GM12878 (cell line): ENCODE results near the gene ZDHHC11.
A peak's percentile ranks its signal among the peaks of the same experiment; 100 is the strongest.

ENCODE experiments used
- BCL11A ChIP-seq: IDR thresholded peaks from 2 replicates; pipeline ENCODE4 v1.6.1; 2011; ENCODE audit warnings: low read depth, low read length
- EP300 ChIP-seq, 2 experiments: fragments of 150-350 bp in 1 of 2; IDR thresholded peaks; 2 replicates each; pipeline ENCODE4 v1.6.1; 2011 to 2012; ENCODE audit warnings: low read depth in 2 of 2, low read length in 2 of 2, borderline replicate concordance in 1 of 2, improper control_type of control experiment in 1 of 2, inconsistent platforms in 1 of 2; ENCODE audit not compliant: control insufficient read depth in 1 of 2
- HDAC2 ChIP-seq: fragments of 200-600 bp; sonication (generic); IDR thresholded peaks from 2 replicates; pipeline ENCODE4 v1.6.1; 2017
- JUND ChIP-seq: IDR thresholded peaks from 2 replicates; pipeline ENCODE4 v1.6.1; 2012; ENCODE audit warnings: low read depth, mild to moderate bottlenecking, low read length, improper control_type of control experiment, moderate library complexity
- POLR2A ChIP-seq: IDR thresholded peaks from 2 replicates; pipeline ENCODE4 v1.6.1; 2011; ENCODE audit warnings: low read depth, mild to moderate bottlenecking, low read length
- SRF ChIP-seq, 2 experiments: IDR thresholded peaks; 2 replicates each; pipeline ENCODE4 v1.6.1; 2011; ENCODE audit warnings: low read depth in 2 of 2, low read length in 2 of 2, mild to moderate bottlenecking in 1 of 2, moderate library complexity in 1 of 2
- TAF1 ChIP-seq: IDR thresholded peaks from 2 replicates; pipeline ENCODE4 v1.6.1; 2011; ENCODE audit warnings: mild to moderate bottlenecking, low read depth, low read length, borderline replicate concordance
- TBL1XR1 ChIP-seq: IDR thresholded peaks from 2 replicates; pipeline ENCODE4 v1.6.1; 2012; ENCODE audit warnings: low read depth, low read length, improper control_type of control experiment
- TF ChIP-seq, protein P1 (sequence below), 3 experiments: IDR thresholded peaks in 2 of 3; conservative IDR thresholded peaks in 1 of 3; 2 replicates each; pipeline ENCODE4 v1.5.1; 2011; ENCODE audit warnings: low read depth in 3 of 3, low read length in 3 of 3, mild to moderate bottlenecking in 3 of 3, control low read depth in 2 of 3, moderate library complexity in 2 of 3, inconsistent platforms in 1 of 3, mixed read lengths in 1 of 3; ENCODE audit not compliant: control insufficient read depth in 2 of 3, insufficient read depth in 1 of 3; ENCODE audit errors: extremely low read depth in 1 of 3

DNA sequence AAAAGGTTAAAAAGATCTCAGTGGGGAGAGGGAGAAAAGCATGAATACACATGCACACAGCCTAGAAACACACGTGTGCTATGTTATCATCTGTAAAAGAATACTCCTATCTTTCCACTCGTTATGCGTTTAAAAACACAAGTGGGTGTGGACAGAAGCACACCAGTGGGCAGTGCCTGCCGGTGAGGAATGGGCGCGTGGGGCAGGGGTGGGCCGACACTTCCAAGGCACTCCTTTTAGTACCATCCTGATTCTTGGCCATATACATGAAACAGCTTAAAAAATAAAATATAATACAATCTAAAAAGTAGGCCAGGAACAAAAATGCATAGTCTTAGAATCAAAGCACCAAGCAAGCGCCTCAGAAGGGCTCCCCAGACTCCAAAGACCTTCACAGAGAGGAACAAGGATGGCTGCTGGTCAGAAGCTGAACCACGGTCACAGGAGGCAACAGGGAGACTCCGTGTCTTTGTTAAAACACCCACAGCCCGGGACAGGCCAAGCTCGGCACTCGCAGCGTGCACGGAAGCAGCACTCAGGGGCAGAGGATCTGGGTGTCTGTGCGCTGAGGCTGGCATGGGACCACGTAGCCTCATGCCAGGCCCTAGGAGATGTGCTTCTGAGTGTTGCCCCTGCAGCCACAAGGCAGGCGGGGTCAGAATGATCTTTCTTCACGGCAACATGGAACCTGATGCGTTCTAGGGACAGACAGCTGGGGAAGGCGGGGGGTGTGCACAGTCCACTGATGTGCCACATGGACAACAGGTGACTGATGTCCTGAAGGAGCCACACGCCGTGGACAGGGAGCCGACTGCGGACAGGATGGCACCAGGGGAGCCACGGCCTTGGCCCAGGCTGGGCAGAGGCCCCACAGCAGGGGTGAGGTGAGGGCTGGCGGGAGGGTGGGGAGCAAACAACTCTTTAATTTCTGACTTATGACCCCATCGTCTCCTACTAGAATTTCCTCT is 25.9 kb upstream of the ZDHHC11 start:
- TF ChIP-seq, protein P1, sequence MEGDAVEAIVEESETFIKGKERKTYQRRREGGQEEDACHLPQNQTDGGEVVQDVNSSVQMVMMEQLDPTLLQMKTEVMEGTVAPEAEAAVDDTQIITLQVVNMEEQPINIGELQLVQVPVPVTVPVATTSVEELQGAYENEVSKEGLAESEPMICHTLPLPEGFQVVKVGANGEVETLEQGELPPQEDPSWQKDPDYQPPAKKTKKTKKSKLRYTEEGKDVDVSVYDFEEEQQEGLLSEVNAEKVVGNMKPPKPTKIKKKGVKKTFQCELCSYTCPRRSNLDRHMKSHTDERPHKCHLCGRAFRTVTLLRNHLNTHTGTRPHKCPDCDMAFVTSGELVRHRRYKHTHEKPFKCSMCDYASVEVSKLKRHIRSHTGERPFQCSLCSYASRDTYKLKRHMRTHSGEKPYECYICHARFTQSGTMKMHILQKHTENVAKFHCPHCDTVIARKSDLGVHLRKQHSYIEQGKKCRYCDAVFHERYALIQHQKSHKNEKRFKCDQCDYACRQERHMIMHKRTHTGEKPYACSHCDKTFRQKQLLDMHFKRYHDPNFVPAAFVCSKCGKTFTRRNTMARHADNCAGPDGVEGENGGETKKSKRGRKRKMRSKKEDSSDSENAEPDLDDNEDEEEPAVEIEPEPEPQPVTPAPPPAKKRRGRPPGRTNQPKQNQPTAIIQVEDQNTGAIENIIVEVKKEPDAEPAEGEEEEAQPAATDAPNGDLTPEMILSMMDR (IDR thresholded peaks at IDR 0.05 in 2 of 3, conservative IDR thresholded peaks at IDR 0.05 in 1 of 3; ENCODE audit: control insufficient read depth in 2 of 3, extremely low read depth in 1 of 3, insufficient read depth in 1 of 3, low read depth in 3 of 3, low read length in 3 of 3): no peak
- TF ChIP-seq HDAC2: no peak
- TF ChIP-seq POLR2A: peak; percentile 48
- TF ChIP-seq SRF (IDR thresholded peaks at IDR 0.05; ENCODE audit: low read depth in 2 of 2, low read length in 2 of 2): no peak
- no peak for TF ChIP-seq TBL1XR1
- no peak for TF ChIP-seq EP300 (IDR thresholded peaks at IDR 0.05; ENCODE audit: borderline replicate concordance in 1 of 2, control insufficient read depth in 1 of 2, low read depth in 2 of 2, low read length in 2 of 2)
- TF ChIP-seq JUND: no peak
- no peak for TF ChIP-seq TAF1
- no peak for TF ChIP-seq BCL11A
